NB4 (cell line): ENCODE results near the gene TOMM20.

ENCODE experiments used
- DNase-seq: peaks from one replicate; pipeline ENCODE4 v3.0.0; 2010; ENCODE audit warnings: low read depth
- H3K4me3 ChIP-seq: one replicate; pipeline ENCODE4 v1.5.1; 2011; ENCODE audit warnings: mild to moderate bottlenecking, low read depth, low read length, moderate library complexity
- MYC ChIP-seq: IDR thresholded peaks from 2 replicates; pipeline ENCODE4 v1.6.1; 2011; ENCODE audit warnings: low read depth, low read length
- POLR2A ChIP-seq: IDR thresholded peaks from 2 replicates; pipeline ENCODE4 v1.6.1; 2011; ENCODE audit warnings: mild to moderate bottlenecking; ENCODE audit not compliant: insufficient read length; ENCODE audit errors: extremely low read depth
- TF ChIP-seq, protein P1 (sequence below): IDR thresholded peaks from 2 replicates; pipeline ENCODE4 v1.6.1; 2011; ENCODE audit warnings: low read depth, low read length
- TF ChIP-seq, protein P2 (sequence below): IDR thresholded peaks from one replicate; pipeline ENCODE4 v1.5.1; 2012; ENCODE audit warnings: low read depth, low read length

The TOMM20 gene

DNA sequence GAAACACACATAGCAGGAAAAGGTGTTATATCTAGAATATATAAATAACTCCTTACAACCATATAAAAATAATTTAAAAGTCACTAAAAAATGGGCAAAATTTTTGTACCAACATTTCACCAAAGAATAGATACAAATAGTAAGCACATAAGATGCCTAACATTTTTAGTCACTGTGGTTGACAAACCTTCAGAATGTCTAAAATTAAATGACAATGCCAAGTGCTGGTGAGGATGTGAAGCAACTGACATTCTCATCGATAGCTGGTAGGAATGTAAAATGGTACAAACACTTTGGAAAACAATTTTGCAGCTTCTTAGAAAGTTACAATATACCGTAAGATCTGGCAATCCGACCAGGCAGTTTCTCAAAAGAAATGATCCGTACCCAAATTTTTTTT lies 14.4 kb upstream of the TOMM20 start:
- TF ChIP-seq POLR2A: no peak
- TF ChIP-seq, protein P1, sequence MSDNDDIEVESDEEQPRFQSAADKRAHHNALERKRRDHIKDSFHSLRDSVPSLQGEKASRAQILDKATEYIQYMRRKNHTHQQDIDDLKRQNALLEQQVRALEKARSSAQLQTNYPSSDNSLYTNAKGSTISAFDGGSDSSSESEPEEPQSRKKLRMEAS: no peak
- TF ChIP-seq, protein P2, sequence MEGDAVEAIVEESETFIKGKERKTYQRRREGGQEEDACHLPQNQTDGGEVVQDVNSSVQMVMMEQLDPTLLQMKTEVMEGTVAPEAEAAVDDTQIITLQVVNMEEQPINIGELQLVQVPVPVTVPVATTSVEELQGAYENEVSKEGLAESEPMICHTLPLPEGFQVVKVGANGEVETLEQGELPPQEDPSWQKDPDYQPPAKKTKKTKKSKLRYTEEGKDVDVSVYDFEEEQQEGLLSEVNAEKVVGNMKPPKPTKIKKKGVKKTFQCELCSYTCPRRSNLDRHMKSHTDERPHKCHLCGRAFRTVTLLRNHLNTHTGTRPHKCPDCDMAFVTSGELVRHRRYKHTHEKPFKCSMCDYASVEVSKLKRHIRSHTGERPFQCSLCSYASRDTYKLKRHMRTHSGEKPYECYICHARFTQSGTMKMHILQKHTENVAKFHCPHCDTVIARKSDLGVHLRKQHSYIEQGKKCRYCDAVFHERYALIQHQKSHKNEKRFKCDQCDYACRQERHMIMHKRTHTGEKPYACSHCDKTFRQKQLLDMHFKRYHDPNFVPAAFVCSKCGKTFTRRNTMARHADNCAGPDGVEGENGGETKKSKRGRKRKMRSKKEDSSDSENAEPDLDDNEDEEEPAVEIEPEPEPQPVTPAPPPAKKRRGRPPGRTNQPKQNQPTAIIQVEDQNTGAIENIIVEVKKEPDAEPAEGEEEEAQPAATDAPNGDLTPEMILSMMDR: no peak
- TF ChIP-seq MYC: no peak
- H3K4me3 ChIP-seq: no peak overlapping the region
- DNase-seq: no peak

DNA sequence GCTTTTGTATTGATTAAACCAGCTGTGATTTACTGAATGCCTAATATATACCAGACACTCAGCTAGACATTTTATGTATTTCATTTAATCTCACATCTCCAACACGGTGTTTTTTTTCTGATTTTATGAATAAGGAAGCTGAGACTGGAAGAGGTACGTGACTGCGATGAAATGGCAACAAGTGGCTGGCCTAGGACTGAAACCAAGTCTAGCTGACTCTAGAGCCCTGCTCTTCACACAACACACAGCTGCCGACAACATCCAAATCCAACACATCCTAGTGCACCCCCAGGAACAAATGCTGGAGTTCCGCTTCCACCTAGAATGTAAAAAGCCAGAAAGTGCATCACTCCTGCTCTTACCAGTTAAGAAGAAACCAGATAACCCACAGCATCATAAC lies 10.7 kb upstream of the TOMM20 start:
- no peak for DNase-seq
- TF ChIP-seq, protein P2: no peak
- TF ChIP-seq POLR2A (no peak), MYC (no peak)
- TF ChIP-seq, protein P1: no peak

DNA sequence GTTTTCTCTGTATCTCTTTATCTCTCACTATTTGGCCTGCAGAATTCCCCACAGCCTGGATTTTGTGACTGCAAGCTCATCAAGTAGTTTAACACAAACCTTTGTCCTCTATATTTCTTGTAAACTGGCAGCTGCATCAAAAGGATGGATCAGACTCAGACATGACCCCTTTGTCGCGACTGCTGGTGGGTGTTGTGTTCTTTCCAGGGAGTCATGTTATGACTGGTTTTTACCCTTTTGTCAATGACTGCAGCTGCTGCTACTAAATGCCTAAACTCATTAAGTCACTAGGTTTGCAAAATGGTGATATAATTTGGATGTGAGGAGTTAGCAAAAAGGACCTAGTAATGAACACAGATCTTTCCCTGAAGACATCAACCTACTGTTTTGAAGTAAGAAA lies 10.2 kb upstream of the TOMM20 start:
- DNase-seq: no peak
- TF ChIP-seq MYC (no peak), POLR2A (no peak)
- TF ChIP-seq, protein P1: no peak
- TF ChIP-seq, protein P2: no peak
- H3K4me3 ChIP-seq: no peak overlapping the region

More for the DNA sequence above, 10.7 kb upstream of the TOMM20 start:
- H3K4me3 ChIP-seq: no peak overlapping the region

DNA sequence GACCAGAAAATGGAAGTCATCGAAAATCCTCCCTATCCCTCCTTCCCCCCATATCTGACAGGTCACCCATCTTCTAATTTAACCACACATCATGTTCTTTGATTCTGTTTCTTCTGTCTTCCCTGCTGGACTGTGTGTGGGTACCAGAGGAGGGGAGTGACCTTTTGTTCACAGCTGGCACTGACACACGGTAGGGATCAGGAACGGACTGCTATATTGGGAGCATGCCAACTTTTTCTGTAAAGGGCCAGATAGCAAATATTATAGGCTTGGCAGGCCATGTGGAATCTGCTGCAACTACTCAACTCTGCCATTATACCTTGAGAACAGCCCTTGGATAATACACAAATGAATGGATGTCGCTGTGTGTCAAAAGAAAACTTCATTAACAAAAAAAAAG lies 7.5 kb upstream of the TOMM20 start:
- no peak for DNase-seq
- TF ChIP-seq, protein P1: no peak
- TF ChIP-seq MYC (no peak), POLR2A (no peak)
- TF ChIP-seq, protein P2: no peak
- no peak overlapping the region for H3K4me3 ChIP-seq

DNA sequence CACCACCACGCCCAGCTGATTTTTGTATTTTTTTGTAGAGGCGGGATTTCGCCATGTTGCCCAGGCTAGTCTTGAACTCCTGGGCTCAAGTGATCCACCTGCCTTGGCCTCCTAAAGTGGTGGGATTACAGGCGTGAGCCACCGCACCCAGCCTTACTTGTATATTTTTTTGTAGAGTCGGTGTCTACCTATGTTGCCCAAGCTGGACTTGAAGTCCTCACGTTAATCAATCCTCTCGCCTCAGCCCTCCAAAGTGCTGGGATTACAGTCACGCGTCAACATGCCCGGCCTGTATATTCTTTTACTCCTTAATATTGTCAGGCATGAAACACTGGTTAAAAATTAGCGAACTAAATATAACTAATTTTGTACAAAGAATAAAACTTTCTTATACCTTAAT lies 5.5 kb upstream of the TOMM20 start:
- DNase-seq: no peak
- H3K4me3 ChIP-seq: no peak overlapping the region
- no peak for TF ChIP-seq MYC
- TF ChIP-seq, protein P2: no peak
- TF ChIP-seq POLR2A: no peak
- TF ChIP-seq, protein P1: no peak

DNA sequence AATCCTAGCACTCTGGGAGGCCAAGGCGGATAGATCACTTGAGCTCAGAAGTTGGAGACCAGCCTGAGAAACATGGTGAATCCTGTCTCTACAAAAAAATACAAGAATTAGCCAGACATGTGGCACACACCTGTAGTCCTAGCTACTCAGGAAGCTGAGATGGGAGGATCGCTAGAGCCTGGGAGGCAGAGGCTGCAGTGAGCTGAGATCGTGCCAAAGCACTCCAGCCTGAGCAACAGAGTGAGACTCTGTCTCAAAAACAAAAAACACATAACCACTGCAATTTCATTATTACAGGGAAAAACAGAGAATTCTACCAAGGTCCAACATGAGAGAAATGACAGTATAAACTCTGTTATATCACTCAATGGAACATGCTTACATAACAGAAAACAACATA lies 4.4 kb upstream of the TOMM20 start:
- TF ChIP-seq, protein P1: no peak
- no peak for TF ChIP-seq POLR2A
- TF ChIP-seq, protein P2: no peak
- no peak for TF ChIP-seq MYC
- H3K4me3 ChIP-seq: no peak overlapping the region
- DNase-seq: no peak
